IPS-20b (cell line): ENCODE measurements around the gene MME.
"Not testable (repeated sequence)": the region's sequence is repeated elsewhere in the genome, so short reads cannot be mapped to it uniquely, and the experiment has no call there.

Source experiments
- H3K27ac ChIP-seq: one replicate; pipeline ENCODE4 v1.5.1; 2013; ENCODE audit warnings: low read length
- H3K27me3 ChIP-seq: 2 replicates; pipeline ENCODE4 v1.6.1; 2013; ENCODE audit warnings: mild to moderate bottlenecking, low read length, inconsistent platforms; ENCODE audit not compliant: insufficient read depth
- H3K36me3 ChIP-seq: 2 replicates; pipeline ENCODE4 v1.6.1; 2013; ENCODE audit warnings: low read depth, mild to moderate bottlenecking, inconsistent platforms, low read length, moderate library complexity; ENCODE audit not compliant: insufficient read depth
- H3K4me1 ChIP-seq: 2 replicates; pipeline ENCODE4 v1.6.1; 2013; ENCODE audit warnings: mild to moderate bottlenecking, control low read depth, inconsistent platforms, low read length, moderate library complexity; ENCODE audit not compliant: insufficient read depth
- H3K4me3 ChIP-seq: 2 replicates; pipeline ENCODE4 v1.5.1; 2013; ENCODE audit warnings: mild to moderate bottlenecking, low read length, inconsistent platforms
- H3K9ac ChIP-seq: 2 replicates; pipeline ENCODE4 v1.6.1; 2013; ENCODE audit warnings: low read depth, mild to moderate bottlenecking, inconsistent platforms, low read length, moderate library complexity
- H3K9me3 ChIP-seq: 2 replicates; pipeline ENCODE4 v1.6.1; 2013; ENCODE audit warnings: mild to moderate bottlenecking, low read depth, low read length, inconsistent platforms; ENCODE audit not compliant: insufficient read depth

Gene MME

DNA sequence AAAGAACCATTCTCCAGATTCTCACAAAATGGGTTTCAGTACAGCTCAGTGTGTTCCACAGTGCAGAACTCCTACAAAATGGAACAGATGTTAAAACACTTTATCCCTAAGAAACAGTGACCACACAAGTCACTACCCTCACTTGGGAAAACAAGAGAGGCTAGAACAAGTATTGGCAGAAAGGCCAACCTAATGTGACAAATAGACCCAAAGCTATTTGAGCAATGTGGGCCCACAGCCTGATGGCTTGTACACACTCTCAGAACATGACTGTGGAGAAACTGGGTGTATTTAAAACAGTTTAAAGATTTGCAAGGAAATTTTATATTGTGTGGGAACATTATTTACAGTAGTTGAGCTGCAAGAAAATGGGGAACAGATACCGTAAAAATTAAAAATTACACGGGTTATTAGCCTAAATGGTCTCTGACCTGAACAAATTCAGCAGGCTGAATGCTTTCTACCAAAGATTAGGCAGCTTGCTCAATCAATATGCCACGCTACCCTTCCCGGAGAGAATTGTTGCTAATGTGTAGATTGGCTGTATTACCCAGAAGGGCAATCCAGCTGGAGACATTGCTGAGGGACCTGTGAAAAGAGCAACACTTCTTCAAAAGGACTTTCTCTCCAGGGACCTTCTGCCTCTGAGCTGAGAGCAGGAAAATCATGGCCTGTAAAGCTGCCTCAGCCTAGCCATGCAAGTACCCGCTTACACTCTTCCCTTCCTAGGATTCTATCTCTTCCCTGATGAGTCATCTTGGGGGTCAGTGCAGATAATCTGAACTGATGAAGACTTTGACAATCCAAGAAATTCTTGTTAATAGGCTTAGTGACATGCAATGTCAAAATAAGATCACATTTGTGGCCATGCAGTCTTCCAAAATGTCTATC lies 116.3 kb downstream of the MME start:
- no peaks in the 10 kb centered on the region for H3K27me3 ChIP-seq
- no peak overlapping the region for H3K4me3 ChIP-seq
- H3K27ac ChIP-seq, result no peak overlapping the region
- no peaks in the 10 kb centered on the region for H3K9me3 ChIP-seq
- no peaks in the 10 kb centered on the region for H3K36me3 ChIP-seq
- no peaks in the 10 kb centered on the region for H3K4me1 ChIP-seq
- H3K9ac ChIP-seq, result no peak overlapping the region

DNA sequence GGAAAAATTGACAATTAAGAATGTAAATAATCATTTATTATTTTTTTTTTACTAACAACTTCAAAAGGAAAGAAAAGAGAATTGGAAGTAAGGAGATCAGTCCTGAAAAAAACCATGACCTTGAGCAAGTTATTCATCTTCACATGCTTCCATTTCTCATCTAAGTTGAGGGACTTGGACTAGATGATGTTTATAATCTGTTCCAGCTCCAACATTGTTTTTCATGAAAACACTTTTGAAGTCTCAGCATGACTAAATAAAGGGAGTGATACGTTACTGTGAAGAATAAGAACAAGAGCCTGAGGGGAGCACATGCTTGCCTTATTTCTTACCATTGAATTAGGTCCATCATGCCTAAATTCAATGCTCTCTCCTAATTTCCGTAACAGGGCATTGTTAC lies 117.7 kb downstream of the MME start:
- Histone ChIP-seq H3K4me1 (no peaks in the 10 kb centered on the region), H3K9me3 (no peaks in the 10 kb centered on the region), H3K27ac (no peak overlapping the region), H3K9ac (no peak overlapping the region), H3K4me3 (no peak overlapping the region), H3K36me3 (no peaks in the 10 kb centered on the region), H3K27me3 (no peaks in the 10 kb centered on the region)

DNA sequence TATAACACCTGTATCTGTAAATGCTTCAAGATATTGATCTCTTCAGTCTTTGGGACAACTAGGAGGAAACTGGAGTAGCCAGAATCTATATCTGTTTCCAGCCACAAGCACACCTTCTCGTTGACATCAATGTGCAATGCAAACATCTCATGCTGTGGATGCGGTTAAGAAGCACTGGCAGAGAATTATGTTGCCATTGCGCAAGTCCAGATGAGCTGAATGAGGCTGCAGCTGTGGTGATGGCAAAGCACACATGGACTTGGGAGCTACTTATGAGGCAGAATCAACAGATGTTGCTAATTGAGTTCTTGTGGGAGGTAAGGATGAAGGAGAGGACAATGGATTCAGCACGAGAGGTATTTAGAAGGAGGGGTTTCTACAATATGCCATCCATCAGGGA lies 122.5 kb downstream of the MME start:
- no peak overlapping the region for H3K9ac ChIP-seq
- no peaks in the 10 kb centered on the region for H3K27me3 ChIP-seq
- no peak overlapping the region for H3K4me3 ChIP-seq

DNA sequence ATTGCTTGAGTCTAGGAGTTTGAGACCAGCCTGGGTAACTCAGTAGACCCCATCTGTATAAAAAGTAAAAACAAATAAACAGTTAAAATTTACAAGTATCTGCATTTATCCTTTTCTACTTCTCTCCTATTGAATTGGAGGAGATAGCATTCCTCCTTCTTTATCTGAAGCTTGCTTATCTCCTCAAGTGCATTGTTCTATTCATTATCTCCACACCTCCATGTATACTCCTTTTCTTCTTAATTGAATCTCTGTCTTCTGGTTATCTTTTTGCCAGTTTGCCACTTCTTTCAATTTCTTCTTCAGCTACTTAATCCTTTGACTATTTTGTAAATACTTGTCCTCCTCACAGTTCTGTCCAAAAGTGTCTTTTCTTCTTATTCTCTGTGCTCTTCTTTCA lies 124.7 kb downstream of the MME start:
- Histone ChIP-seq H3K36me3 (no peaks in the 10 kb centered on the region), H3K27ac (no peak overlapping the region), H3K27me3 (no peaks in the 10 kb centered on the region), H3K9ac (no peak overlapping the region), H3K4me1 (no peaks in the 10 kb centered on the region), H3K9me3 (no peaks in the 10 kb centered on the region), H3K4me3 (no peak overlapping the region)

More for the DNA sequence above, 122.5 kb downstream of the MME start:
- Histone ChIP-seq H3K36me3 (no peaks in the 10 kb centered on the region), H3K27ac (no peak overlapping the region), H3K4me1 (no peaks in the 10 kb centered on the region), H3K9me3 (no peaks in the 10 kb centered on the region)

DNA sequence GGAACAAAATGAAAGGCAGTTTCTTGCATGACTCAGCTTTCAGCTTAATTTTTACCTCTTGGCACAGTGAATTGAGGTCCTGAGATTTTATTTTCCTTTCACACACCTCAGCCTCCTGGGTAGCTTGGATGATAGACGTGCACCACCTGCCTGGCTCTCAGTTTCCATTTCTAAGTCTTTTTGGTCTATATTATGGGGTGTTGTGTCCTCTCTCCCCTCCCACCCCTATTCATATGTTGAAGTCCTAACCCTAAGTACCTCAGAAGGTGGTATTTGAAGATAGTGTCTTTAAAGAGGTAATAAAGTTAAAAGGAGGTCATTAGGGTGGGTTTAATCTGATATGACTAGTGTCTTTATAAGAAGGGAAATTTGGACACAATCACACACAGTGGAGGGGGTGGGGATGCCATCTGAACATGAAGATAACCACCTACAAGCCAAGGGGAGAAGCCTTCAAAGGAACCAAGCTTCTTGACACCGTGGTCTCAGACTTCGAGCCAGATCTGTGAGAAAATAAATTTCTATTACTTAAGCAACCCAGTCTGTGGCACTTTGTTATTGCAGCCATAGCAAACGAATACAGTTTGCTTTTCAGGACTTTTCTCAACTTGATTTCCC lies 128.2 kb downstream of the MME start:
- H3K9ac ChIP-seq, result no peak overlapping the region
- no peak overlapping the region for H3K27ac ChIP-seq
- H3K9me3 ChIP-seq, result no peaks in the 10 kb centered on the region
- H3K4me3 ChIP-seq, result no peak overlapping the region
- no peaks in the 10 kb centered on the region for H3K27me3 ChIP-seq
- H3K36me3 ChIP-seq, result no peaks in the 10 kb centered on the region
- no peaks in the 10 kb centered on the region for H3K4me1 ChIP-seq

DNA sequence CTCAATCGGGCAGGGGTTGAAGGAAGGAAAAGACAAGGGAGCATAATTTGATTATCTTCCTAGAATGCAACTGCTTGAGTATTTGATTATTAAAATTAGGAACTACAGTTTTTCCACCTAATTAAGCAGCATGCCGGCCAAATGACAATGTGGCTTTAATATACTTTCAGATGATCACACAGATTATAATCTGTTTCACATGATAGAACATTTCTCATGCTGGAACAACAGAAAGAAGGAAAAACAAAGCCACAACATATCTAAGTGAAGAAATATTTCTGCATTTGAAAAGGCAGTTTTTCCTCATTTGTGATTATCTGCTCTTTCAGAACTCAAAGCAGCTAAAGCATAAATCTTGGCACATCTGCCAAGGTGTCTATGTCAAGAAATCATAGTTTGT lies 130.6 kb downstream of the MME start:
- H3K4me1 ChIP-seq, result no peaks in the 10 kb centered on the region
- H3K27me3 ChIP-seq, result no peaks in the 10 kb centered on the region
- no peak overlapping the region for H3K27ac ChIP-seq
- H3K4me3 ChIP-seq, result no peak overlapping the region
- H3K36me3 ChIP-seq, result no peaks in the 10 kb centered on the region
- no peak overlapping the region for H3K9ac ChIP-seq
- no peaks in the 10 kb centered on the region for H3K9me3 ChIP-seq

DNA sequence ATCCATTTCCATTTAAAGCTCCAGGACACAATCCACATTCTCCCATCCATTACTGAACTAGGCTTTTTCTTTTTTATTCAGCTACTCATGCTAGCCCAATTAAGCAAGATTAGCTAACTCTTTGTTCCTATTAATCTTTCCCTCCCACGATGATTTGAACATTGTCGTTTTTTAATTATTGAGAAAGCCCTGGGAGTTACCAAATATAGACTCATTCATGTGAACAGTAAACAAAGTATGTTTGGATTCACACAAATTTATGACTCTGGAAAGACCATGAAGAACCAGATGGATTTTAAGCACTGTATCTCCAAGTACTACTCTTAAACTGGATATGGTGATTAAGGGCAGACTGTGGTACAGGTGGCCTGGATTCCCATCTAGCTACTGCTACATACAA lies 131.1 kb downstream of the MME start:
- Histone ChIP-seq H3K36me3 (no peaks in the 10 kb centered on the region), H3K4me3 (no peak overlapping the region), H3K27me3 (no peaks in the 10 kb centered on the region), H3K9me3 (no peaks in the 10 kb centered on the region), H3K4me1 (no peaks in the 10 kb centered on the region), H3K9ac (no peak overlapping the region), H3K27ac (no peak overlapping the region)

DNA sequence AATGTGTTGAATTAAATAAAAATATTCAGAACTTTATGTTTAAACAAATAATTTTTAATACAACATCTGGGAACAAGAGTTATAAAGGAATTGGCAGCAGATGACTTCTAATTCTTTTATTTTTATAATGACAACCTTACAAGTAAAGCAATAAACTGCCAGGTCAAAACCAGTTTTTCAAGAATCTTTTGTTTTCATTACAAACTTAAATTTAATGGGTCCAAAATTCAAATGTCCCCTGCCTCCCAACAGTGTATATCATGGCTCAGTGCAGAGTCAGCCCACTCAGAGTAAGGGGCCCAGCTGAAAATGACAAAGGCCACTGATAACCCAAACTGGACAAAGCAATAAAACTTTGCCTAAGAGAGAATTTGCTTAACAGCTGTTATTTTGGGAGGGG lies 131.8 kb downstream of the MME start:
- Histone ChIP-seq H3K9me3 (no peaks in the 10 kb centered on the region), H3K4me1 (no peaks in the 10 kb centered on the region), H3K4me3 (no peak overlapping the region), H3K27me3 (no peaks in the 10 kb centered on the region), H3K27ac (no peak overlapping the region), H3K36me3 (no peaks in the 10 kb centered on the region), H3K9ac (no peak overlapping the region)

DNA sequence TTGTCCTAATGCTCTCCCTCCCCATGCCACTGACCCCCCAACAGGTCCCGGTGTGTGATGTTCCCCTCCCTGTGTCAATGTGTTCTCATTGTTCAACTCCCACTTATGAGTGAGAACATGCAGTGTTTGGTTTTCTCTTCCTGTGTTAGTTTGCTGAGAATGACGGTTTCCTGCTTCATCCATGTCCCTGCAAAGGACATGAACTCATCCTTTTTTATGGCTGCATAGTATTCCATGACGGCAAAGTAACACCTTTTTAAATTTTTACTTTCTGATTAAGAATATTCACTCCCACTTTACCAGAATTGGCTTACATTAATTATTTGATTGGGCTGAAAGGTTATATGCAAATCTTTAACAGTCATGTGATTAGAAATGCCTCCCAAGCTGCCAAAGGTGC lies 135.9 kb downstream of the MME start:
- not testable (repeated sequence) for H3K36me3 ChIP-seq, H3K9ac ChIP-seq, H3K9me3 ChIP-seq, H3K4me1 ChIP-seq, H3K27me3 ChIP-seq, H3K27ac ChIP-seq, H3K4me3 ChIP-seq

DNA sequence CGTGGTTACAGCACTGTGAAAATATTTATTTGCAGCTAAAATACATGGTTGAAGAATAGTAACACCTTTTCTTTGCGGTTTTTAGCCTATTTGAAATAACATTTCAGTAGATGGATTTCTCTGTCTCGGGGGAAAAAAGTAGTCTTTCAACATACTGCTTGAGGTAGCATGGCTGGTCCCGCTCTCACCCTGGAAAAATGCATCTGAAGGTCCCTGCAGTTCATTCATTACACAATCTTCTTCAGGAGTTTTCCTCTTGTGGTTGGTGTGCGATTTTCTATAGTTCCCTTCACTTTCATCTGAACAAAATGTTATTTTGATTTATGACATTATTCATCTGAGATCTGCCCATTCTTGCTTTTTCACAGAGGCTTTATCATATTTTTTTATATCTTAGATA lies 137.5 kb downstream of the MME start:
- peaks cover 5% of the 10 kb centered on the region; the same call in 1 of the 2 replicates for H3K9me3 ChIP-seq
- H3K4me3 ChIP-seq, result no peak overlapping the region
- no peak overlapping the region for H3K27ac ChIP-seq
- H3K27me3 ChIP-seq, result no peaks in the 10 kb centered on the region
- no peaks in the 10 kb centered on the region for H3K4me1 ChIP-seq
- no peak overlapping the region for H3K9ac ChIP-seq
- H3K36me3 ChIP-seq, result no peaks in the 10 kb centered on the region

DNA sequence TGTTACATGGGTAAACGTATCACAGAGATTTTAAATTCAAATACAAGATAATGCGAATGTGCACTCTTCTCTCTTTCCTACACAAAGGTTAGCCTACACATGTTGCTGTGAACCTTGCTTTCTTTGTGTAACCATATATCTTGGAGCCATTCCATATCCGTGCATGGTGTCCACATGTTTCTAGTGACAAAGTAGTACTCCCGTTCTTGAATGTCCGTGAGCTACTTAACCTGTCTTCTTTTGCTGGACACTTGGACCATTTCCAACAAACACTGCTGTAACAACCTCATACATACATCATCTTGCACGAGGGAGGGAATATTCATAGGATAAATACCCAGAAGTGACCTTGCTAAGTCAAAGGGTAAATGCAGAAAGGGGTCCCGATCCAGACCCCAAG lies 138.3 kb downstream of the MME start:
- Histone ChIP-seq H3K9ac (no peak overlapping the region), H3K4me3 (no peak overlapping the region), H3K36me3 (no peaks in the 10 kb centered on the region), H3K9me3 (peaks cover 5% of the 10 kb centered on the region; the same call in 1 of the 2 replicates), H3K27me3 (no peaks in the 10 kb centered on the region), H3K4me1 (no peaks in the 10 kb centered on the region), H3K27ac (no peak overlapping the region)

DNA sequence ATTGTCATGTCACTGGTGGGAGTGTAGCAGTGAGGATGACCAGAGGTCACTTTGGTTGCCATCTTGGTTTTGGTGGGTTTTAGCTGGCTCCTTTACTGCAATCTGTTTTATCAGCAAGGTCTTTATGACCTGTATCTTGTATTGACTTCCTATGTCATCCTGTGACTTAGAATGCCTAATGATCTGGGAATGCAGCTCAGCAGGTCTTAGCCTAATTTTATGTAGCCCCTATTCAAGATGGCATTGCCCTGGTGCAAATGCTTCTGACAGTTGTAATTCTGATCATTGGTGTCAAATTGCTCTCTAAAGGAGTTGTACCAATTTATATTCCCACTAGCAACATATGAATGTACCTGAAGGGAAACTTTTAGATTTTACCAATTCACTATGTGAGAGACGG lies 139.0 kb downstream of the MME start:
- Histone ChIP-seq H3K4me1 (no peaks in the 10 kb centered on the region), H3K27ac (no peak overlapping the region), H3K4me3 (no peak overlapping the region), H3K9ac (no peak overlapping the region), H3K36me3 (no peaks in the 10 kb centered on the region), H3K27me3 (no peaks in the 10 kb centered on the region), H3K9me3 (peaks cover 5% of the 10 kb centered on the region; the same call in 1 of the 2 replicates)
